Measurements from ENCODE around the gene ARHGEF7.

The ARHGEF7 gene

DNA sequence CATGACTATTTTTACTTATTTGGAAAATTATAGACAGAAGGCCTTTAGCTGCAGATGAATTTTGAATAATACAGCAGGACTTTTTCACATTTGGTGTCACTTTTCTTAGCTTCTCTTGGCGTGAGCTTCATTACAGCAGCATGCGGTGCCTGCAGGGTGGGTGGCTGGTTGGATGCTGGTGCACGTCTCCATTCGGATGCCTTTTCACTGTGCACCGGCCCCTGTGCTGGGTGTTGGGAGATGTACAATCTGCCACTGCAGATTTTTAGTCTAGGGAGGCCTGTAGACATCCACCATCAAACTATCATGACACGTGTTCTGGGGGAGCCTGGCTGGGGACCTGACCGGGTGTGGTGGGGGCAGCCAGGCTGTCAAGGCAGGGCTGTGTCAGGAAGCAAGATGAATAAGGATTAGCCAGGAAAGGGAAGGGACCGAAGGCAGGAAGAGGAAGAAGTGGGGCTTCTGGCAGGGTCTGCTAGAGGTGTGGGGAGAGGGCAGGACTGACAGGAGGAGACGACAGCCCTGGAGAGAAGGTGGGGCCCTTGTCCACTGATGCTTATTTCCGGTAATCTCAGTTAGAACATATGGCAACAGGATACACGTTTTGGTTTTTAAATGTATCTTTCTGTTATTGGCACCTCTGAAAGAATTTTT, 88.8 kb downstream of the ARHGEF7 start:
- DNase-seq = no peak

DNA sequence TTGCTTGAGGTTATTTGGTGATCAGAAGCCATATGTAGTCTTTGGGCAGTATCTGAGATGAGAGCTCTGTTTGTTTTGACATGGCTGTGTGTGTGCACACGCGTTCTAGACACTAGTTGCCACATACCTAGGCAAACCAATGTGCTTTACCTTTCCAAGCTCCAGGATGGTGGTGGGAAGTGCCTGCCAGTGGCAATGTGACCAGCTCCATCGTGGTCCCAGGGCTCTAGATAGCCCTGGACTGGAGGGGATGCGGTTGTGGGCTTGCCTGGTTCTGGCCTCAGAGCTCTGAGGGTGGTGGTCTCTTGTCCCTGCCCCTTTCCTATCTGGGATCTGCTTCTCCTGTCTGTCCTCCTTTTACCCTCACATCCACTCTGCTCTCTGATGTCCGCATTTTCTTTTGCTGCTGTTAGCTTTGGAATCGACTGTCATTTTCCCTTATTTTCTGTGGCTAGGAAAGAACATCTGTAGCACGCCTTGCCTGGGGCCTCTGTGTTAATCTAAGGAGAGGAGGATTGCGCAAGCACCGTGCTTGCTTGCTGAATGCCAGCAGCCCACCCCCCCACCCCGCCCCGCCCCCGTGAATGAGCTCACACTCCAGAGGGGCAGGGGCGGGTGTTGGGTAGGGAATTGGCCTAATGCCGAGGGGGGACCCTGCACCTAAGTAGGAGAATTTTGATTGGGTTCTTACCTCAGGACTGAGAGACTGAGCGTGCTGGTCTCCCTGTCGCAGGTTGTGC, 89.5 kb downstream of the ARHGEF7 start:
- DNase-seq = no peak

DNA sequence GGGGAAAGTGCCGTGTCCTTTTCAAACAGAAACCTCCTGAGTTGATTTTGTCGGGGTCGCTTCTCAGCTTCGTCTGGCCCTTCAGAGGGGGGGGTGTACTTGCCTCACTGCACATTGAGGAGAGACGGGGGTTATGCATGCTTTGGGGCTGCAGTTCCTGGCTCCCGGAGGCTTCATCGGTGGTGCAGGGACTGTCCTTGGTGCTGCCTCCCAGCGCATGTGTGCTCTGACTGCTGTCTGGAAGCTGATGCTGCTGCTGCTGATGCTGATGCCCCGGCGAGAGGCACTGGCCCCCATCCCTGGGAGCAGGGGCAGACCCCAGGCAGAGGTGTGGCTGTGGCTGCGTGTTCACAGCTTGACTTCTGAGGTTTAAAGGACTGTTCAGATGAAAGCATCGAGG, 91.0 kb downstream of the ARHGEF7 start:
- DNase-seq = no peak

- no peak for DNase-seq
Measured at GRCh38 chr13:111209613-111210012, 94.5 kb downstream of the ARHGEF7 start.

GRCh38 chr13:111210091-111210490, 95.0 kb downstream of the ARHGEF7 start:
- no peak for DNase-seq

DNA sequence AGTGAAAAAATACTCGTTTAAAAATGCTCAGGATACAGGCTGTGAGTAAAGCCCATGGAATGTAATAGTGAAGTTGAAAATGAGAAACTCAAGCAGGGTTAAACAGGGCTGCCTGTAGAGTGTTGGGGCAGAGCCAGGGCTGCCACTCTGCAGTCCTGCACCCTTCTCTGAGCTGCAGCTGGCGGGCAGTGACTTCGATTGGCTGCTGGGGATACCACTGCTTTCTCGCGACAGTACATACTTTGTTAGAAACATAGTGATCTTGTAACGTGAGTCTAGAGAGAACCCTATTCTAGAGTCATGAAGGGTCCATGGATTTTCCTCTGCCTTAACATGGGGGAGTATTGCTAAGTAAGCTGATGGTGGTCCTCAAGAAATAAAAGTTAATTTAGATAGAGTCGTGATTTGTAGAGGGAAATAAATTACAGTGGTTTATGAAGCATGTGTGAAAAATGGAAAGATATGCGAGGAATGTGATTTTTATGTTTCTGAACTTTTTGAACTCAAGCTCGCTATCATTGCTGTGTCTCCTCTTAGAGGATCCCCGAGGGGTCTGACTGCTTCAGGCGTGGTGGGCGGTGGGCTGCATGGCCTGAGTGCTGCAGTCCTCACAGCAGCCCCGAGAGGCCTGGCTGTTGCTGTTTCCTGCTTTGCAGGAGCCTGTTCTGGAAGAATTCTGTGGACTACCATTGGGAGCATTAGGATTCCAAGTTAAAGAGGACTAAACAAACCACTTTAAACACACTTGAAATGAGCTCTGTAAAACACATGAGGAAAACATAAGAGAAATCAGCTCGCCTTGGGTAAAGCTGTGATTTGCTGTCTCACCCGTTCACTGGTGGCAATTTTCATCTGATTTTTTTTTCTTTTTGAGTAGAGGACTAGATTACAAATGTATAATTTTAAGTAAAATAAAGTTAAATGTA, 95.7 kb downstream of the ARHGEF7 start:
- DNase-seq = no peak

- no peak for DNase-seq
Measured at GRCh38 chr13:111211789-111212516, 96.8 kb downstream of the ARHGEF7 start.

- no peak for DNase-seq
Measured at GRCh38 chr13:111212517-111212873, 97.4 kb downstream of the ARHGEF7 start.

- no peak for DNase-seq
Measured at GRCh38 chr13:111213964-111214726, 99.0 kb downstream of the ARHGEF7 start.

- no peak for DNase-seq
Measured at GRCh38 chr13:111215081-111216047, 100.3 kb downstream of the ARHGEF7 start.

- DNase-seq = peak; percentile 45
Measured at GRCh38 chr13:111216166-111216960, 101.3 kb downstream of the ARHGEF7 start.

- no peak for DNase-seq
Measured at GRCh38 chr13:111217641-111218040, 102.5 kb downstream of the ARHGEF7 start.

GRCh38 chr13:111219280-111219679, 104.2 kb downstream of the ARHGEF7 start:
- DNase-seq = no peak

GRCh38 chr13:111219950-111220349, 104.8 kb downstream of the ARHGEF7 start:
- DNase-seq = no peak

DNA sequence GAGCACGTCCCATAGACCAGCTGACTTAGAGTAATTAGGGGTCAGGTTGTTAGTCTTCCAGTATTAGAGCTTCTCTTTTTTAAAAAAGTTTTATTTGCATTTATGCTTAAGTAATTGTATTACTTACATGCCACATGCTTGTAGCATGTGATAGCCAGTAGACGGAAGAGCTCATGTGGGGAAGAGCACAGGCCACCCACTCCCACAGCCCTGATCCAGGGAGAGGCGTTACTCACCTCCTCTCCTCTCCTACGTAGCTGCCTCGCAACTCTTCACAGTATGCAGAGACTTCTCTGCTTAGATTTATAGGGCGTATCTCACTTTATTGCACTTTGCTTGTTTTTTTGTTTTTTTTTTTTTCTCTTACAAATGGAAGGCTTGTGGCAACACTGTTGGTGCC, 110.1 kb downstream of the ARHGEF7 start:
- DNase-seq = no peak

DNA sequence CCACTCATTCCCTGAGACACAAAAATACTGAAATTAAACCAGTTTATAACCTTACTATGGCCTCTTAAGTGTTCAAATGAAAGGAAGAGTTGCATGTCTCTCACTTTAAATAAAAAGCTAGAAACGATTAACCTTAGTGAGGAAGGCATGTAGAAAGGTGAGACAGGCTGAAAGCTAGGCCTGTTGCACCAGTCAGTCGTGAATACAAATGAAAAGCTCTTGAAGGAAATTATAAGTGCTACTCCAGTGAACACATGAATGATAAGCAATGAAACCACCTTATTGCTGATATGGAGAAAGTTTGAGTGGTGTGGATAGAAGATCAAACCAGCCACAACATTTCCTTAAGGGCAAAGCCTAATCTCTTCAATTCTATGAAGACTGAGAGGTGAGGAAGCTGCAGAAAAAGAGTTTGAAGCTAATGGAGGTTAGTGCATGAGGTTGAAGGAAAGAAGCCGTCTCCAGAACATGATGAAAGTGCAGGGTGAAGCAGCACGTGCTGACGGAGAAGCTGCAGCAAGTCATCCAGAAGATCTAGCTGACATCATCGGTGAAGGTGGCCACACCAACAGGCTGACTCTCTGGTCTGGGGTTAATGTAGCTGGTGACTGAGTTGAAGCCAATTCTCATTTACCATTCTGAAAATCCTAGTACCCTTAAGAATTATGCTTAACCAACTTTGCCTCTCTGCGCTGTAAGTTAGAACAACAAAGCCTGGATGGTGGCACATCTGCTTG, 110.9 kb downstream of the ARHGEF7 start:
- no peak for DNase-seq

- DNase-seq = no peak
Measured at GRCh38 chr13:111227405-111227804, 112.3 kb downstream of the ARHGEF7 start.

GRCh38 chr13:111228262-111229144, 113.4 kb downstream of the ARHGEF7 start:
- DNase-seq = no peak

Data from CD4-positive, alpha-beta T cell treated with Interleukin-17A for 1 hour (primary cell).